SK-N-SH treated with all-trans-retinoic acid at 6 μM for 48 hours (cell line): Measurements from ENCODE around the gene RIMBP2.

ENCODE experiments used
- ATAC-seq: fragments of 200-7000 bp; cut with Tn5 transposase; 3 replicates; pipeline ENCODE4 v1.9.1; 2020; ENCODE audit warnings: mild to moderate bottlenecking, moderate library complexity
- BACH2 ChIP-seq: fragments of 250-450 bp; sonication (Bioruptor Pico); IDR thresholded peaks from 2 replicates; pipeline ENCODE4 v1.9.0; 2021; ENCODE audit warnings: mild to moderate bottlenecking, borderline replicate concordance
- CREB5 ChIP-seq: fragments of 250-450 bp; sonication (Bioruptor Pico); IDR thresholded peaks from 2 replicates; pipeline ENCODE4 v1.5.1; 2020; ENCODE audit warnings: low read depth, mild to moderate bottlenecking, moderate library complexity
- CSRNP3 ChIP-seq: fragments of 250-450 bp; sonication (Bioruptor Pico); IDR thresholded peaks from 2 replicates; pipeline ENCODE4 v1.5.1; 2021; ENCODE audit warnings: mild to moderate bottlenecking, moderate library complexity
- ESRRG ChIP-seq: fragments of 250-450 bp; sonication (Bioruptor Pico); IDR thresholded peaks from 2 replicates; pipeline ENCODE4 v1.6.1; 2021; ENCODE audit warnings: mild to moderate bottlenecking
- ISL1 ChIP-seq: fragments of 250-450 bp; sonication (Bioruptor Pico); IDR thresholded peaks from 2 replicates; pipeline ENCODE4 v2.1.2; 2022; ENCODE audit warnings: mild to moderate bottlenecking, moderate library complexity
- PPARA ChIP-seq: fragments of 250-450 bp; sonication (Bioruptor Pico); IDR thresholded peaks from 2 replicates; pipeline ENCODE4 v1.5.0; 2020; ENCODE audit warnings: mild to moderate bottlenecking, borderline replicate concordance
- SNAI2 ChIP-seq: fragments of 250-450 bp; sonication (Bioruptor Pico); IDR thresholded peaks from 2 replicates; pipeline ENCODE4 v1.5.0; 2020; ENCODE audit warnings: mild to moderate bottlenecking, moderate library complexity
- TCF4 ChIP-seq: fragments of 250-450 bp; sonication (Bioruptor Pico); IDR thresholded peaks from 2 replicates; pipeline ENCODE4 v1.8.0; 2021; ENCODE audit warnings: mild to moderate bottlenecking, moderate library complexity, borderline replicate concordance
- TOX ChIP-seq: fragments of 250-450 bp; sonication (Bioruptor Pico); IDR thresholded peaks from 2 replicates; pipeline ENCODE4 v1.8.0; 2021; ENCODE audit warnings: mild to moderate bottlenecking, moderate library complexity, borderline replicate concordance
- TSHZ2 ChIP-seq: fragments of 250-450 bp; sonication (Bioruptor Pico); IDR thresholded peaks from 2 replicates; pipeline ENCODE4 v1.5.0; 2020; ENCODE audit warnings: mild to moderate bottlenecking, moderate library complexity
- ZNF8 ChIP-seq: fragments of 450-650 bp; formaldehyde crosslinking; IDR thresholded peaks from 2 replicates; pipeline ENCODE4 v1.5.0; 2020; ENCODE audit warnings: mild to moderate bottlenecking, moderate library complexity
- TF ChIP-seq, protein P1 (sequence below): fragments of 250-450 bp; sonication (Bioruptor Pico); IDR thresholded peaks from 2 replicates; pipeline ENCODE4 v1.8.0; 2021; ENCODE audit warnings: low read depth, mild to moderate bottlenecking, moderate library complexity, borderline replicate concordance
- TF ChIP-seq, protein P2 (sequence below): fragments of 250-450 bp; sonication (Bioruptor Pico); IDR thresholded peaks from 2 replicates; pipeline ENCODE4 v1.8.0; 2020; ENCODE audit warnings: mild to moderate bottlenecking, moderate library complexity, borderline replicate concordance

The RIMBP2 gene

GRCh38 chr12:130719263-130719859 is 3.3 kb upstream of the RIMBP2 start:
- TF ChIP-seq CREB5 (CRISPR knock-in tag) = no peak
- TF ChIP-seq TOX (CRISPR knock-in tag) = no peak
- TF ChIP-seq, protein P1, sequence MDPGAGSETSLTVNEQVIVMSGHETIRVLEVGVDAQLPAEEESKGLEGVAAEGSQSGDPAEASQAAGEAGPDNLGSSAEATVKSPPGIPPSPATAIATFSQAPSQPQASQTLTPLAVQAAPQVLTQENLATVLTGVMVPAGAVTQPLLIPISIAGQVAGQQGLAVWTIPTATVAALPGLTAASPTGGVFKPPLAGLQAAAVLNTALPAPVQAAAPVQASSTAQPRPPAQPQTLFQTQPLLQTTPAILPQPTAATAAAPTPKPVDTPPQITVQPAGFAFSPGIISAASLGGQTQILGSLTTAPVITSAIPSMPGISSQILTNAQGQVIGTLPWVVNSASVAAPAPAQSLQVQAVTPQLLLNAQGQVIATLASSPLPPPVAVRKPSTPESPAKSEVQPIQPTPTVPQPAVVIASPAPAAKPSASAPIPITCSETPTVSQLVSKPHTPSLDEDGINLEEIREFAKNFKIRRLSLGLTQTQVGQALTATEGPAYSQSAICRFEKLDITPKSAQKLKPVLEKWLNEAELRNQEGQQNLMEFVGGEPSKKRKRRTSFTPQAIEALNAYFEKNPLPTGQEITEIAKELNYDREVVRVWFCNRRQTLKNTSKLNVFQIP = no peak
- TF ChIP-seq TCF4 (CRISPR knock-in tag) = peak; percentile 40; the same call in 1 of the 2 replicates
- ATAC-seq = peak; percentile 22; the same call in 1 of the 3 replicates

- no peak for ATAC-seq
- TF ChIP-seq ZNF8 (peak; percentile 98), TCF4 (CRISPR knock-in tag) (no peak)
- TF ChIP-seq, all 23 proteins: peak for 1
Measured at GRCh38 chr12:130717752-130718151, 1.7 kb upstream of the RIMBP2 start.

GRCh38 chr12:130716969-130717366 is 869 bp upstream of the RIMBP2 start:
- TF ChIP-seq, protein P1 = no peak
- TF ChIP-seq PPARA (CRISPR knock-in tag) = no peak
- ATAC-seq = no peak

DNA sequence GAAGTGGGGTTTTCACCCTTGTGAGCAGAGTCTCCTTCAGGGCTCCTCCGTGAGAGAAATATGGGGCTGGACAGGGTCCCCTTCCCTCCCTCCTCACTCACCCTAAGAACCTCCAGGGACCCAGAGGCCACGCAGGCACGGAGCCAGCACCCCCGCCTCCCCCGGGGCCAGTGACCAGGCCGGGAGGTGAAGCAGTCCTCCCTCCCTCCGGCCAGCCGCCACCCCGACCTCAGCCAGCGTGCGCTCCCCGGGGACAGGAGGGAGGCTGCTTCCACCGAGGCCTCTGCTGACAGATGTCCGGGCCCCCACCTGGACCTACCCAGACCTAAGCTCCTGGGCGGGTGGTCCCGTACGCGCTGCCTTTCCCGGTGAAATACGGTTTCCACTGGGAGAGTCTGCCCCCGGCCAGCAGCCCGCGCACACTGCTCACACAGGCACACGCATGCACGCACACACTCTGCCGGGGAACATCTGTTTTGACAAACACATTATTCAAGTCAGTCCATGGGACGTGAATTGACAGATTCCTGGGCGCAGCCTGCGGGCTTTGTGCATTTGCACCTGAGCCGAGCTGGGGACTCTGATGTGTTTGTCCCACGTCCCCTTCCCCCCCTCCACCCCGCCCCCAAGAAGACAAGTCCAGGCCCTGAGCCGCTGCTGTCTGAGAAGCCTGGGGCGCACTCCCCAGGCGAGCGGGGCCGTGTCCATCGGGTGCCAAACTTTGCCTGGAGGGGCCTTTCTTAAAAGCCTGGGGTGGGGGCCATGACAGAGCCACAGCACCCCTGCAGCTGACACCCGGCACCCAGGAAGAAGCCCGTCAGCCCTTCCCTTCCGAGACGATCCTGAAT is 725 bp downstream of the RIMBP2 start:
- peak; percentile 40; the same call in 1 of the 3 replicates for ATAC-seq
- no peak for TF ChIP-seq ESRRG

DNA sequence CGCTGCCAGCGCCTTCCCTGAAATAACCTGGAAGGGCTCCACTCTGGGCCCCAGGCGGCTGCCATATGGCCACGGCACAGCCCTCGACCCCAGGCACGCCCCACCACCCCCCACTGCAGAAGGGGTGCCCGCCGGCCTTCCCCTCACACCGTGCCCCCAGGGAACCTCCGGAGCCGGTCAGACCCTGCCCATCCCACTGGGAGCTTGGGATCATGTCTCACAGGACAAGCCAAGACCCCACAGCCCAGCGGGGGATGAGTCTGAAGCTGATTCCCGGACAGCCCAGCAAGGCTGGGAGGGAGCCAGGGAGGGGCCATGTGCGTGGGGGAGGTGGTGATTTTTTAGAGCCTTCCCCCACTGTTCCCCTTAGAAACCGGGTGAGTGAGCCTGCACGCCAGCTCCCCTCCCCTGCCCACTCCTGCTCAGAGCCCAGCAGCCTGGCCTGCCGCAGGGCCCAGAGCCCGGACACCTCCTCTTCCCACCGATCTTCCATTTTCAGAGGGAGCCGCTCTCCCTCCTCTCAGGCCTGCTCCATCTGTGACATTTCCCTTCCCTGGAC is 1.4 kb downstream of the RIMBP2 start:
- ATAC-seq = peak; percentile 42; the same call in 2 of the 3 replicates
- no peak for TF ChIP-seq ISL1 (CRISPR knock-in tag)
- no peak for TF ChIP-seq CSRNP3 (CRISPR knock-in tag)
- no peak for TF ChIP-seq SNAI2 (CRISPR knock-in tag)
- TF ChIP-seq, all 23 proteins: peak for 0

- no peak; the same call in 2 of the 3 replicates for ATAC-seq
- TF ChIP-seq ISL1 (CRISPR knock-in tag) (no peak), BACH2 (CRISPR knock-in tag) (no peak), TSHZ2 (CRISPR knock-in tag) (no peak), CSRNP3 (CRISPR knock-in tag) (no peak)
- TF ChIP-seq, protein P2, sequence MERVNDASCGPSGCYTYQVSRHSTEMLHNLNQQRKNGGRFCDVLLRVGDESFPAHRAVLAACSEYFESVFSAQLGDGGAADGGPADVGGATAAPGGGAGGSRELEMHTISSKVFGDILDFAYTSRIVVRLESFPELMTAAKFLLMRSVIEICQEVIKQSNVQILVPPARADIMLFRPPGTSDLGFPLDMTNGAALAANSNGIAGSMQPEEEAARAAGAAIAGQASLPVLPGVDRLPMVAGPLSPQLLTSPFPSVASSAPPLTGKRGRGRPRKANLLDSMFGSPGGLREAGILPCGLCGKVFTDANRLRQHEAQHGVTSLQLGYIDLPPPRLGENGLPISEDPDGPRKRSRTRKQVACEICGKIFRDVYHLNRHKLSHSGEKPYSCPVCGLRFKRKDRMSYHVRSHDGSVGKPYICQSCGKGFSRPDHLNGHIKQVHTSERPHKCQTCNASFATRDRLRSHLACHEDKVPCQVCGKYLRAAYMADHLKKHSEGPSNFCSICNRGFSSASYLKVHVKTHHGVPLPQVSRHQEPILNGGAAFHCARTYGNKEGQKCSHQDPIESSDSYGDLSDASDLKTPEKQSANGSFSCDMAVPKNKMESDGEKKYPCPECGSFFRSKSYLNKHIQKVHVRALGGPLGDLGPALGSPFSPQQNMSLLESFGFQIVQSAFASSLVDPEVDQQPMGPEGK (CRISPR knock-in tag) = no peak
- TF ChIP-seq, all 23 proteins: peak for 0
Measured at GRCh38 chr12:130714091-130714590, 2.0 kb downstream of the RIMBP2 start.
